ENCODE measurements around the gene EFCAB5. TPM values are rescaled to one million over a fixed set of nuclear protein-coding genes. Genes with fewer than 3 reads are reported as not detected.
"Not testable (repeated sequence)": the region's sequence is repeated elsewhere in the genome, so short reads cannot be mapped to it uniquely, and the experiment has no call there.

EFCAB5 gene
- total RNA-seq, 5 donors from 2014 or later (not counting 1 experiment from before 2014, with no cell fraction given), result 0.63 to 1.2 (median 1.0) TPM

DNA sequence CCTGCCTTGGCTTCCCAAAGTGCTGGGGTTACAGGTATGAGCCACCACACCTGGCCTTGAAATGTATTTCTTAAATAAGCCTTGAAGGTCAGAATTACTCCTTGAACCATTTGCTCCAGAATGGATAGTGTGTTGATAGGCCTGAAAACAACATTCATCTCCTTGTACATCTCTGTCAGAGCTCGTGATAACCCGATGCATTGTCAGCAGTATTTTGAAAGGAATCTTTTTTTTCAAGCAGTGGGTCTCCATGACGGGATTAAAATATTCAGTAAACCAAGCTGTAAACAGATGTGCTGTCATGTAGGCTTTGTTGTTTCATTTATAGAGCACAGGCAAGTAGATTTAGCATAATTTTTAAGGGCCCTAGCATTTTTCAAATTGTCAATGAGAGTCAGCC lies 191.8 kb downstream of the EFCAB5 start:
- no peak overlapping the region for H3K27ac ChIP-seq (ENCODE audit: low read length)
- H3K4me1 ChIP-seq (ENCODE audit: control insufficient read depth in 1 of 2, extremely low read depth in 1 of 2, insufficient read depth in 2 of 2, low read length in 2 of 2), result no peaks in the 10 kb centered on the region
- WGBS (ENCODE audit: insufficient coverage), result 96% methylated on average over 2 of the region's 3 CpGs
- no peaks in the 10 kb centered on the region for H3K27me3 ChIP-seq (replicated peaks in 1 of 2; ENCODE audit: control insufficient read depth in 2 of 2, extremely low read depth in 1 of 2, insufficient read depth in 2 of 2, low read length in 1 of 2)
- H3K36me3 ChIP-seq (ENCODE audit: control insufficient read depth in 2 of 2, extremely low read depth in 1 of 2, insufficient read depth in 1 of 2, low read length in 1 of 2), result peaks cover 6 to 17% of the 10 kb centered on the region in 2 donors
- H3K36me3 Mint-ChIP-seq, result peaks cover 22% of the 10 kb centered on the region
- H3K27me3 Mint-ChIP-seq, result no peaks in the 10 kb centered on the region
- H3K27ac Mint-ChIP-seq, result no peak overlapping the region
- H3K4me1 Mint-ChIP-seq, result peaks cover 22 to 39% (median 35%) of the 10 kb centered on the region in 3 donors
- no peak overlapping the region for H3K4me3 ChIP-seq (ENCODE audit: control insufficient read depth in 1 of 2, extremely low read depth in 1 of 2, low read length in 1 of 2)
- no peaks in the 10 kb centered on the region for H3K9me3 ChIP-seq
- ATAC-seq (replicated peaks in 1 of 4) (no peak), DNase-seq (no peak)
- POLR2A ChIA-PET, result interaction anchor here (0.6 kb wide), 2 partner anchors 175 to 239 kb away, joined by 4 to 5 read pairs; no protein-coding TSS in a partner anchor
- CTCF ChIA-PET, result interaction anchor here in 1 of 2 donors (0.5 to 0.7 kb wide), 3 partner anchors 8 to 387 kb away, joined by 3 to 5 read pairs (median 4); no protein-coding TSS in a partner anchor
- no peak overlapping the region for H3K4me3 Mint-ChIP-seq
- H3K9me3 Mint-ChIP-seq, result no peaks in the 10 kb centered on the region

DNA sequence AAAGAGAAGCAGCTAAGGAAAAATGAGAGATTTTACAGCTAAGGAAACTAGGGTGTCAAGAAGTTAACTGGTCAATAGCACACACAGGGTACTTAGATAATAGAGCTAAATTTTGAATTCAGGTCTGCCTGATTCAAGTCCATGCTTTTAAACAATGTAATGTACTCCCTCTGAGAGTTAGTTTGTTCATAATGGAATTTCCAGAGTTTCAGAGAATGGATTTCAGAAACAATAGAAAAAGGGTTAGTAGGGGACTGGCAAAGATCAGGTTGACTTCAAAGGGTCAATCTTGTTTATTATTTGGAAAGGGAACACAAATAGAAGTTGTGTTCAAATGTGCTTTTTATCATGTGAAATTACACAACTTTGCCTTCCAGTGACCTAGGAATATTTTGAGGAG lies 193.1 kb downstream of the EFCAB5 start:
- no peak overlapping the region for H3K27ac ChIP-seq (ENCODE audit: low read length)
- POLR2A ChIA-PET, result no interaction called here

GRCh38 chr17:30137158-30137557 lies 195.7 kb downstream of the EFCAB5 start:
- H3K9me3 ChIP-seq, result no peaks in the 10 kb centered on the region
- DNase-seq (no peak), ATAC-seq (replicated peaks in 1 of 4) (no peak)
- Mint-ChIP-seq H3K4me3 (no peak overlapping the region), H3K27me3 (no peaks in the 10 kb centered on the region), H3K36me3 (peaks cover 19% of the 10 kb centered on the region), H3K27ac (no peak overlapping the region), H3K9me3 (no peaks in the 10 kb centered on the region), H3K4me1 (peaks cover 15 to 37% (median 32%) of the 10 kb centered on the region in 3 donors)
- H3K36me3 ChIP-seq (ENCODE audit: control insufficient read depth in 2 of 2, extremely low read depth in 1 of 2, insufficient read depth in 1 of 2, low read length in 1 of 2), result peaks cover 5 to 10% of the 10 kb centered on the region in 2 donors
- no peak overlapping the region for H3K27ac ChIP-seq (ENCODE audit: low read length)
- no peak overlapping the region for H3K4me3 ChIP-seq (ENCODE audit: control insufficient read depth in 1 of 2, extremely low read depth in 1 of 2, low read length in 1 of 2)
- CTCF ChIA-PET, result interaction anchor here in 1 of 2 donors (0.6 kb wide), 1 partner anchor 32 kb away, joined by 3 read pairs; no protein-coding TSS in a partner anchor
- peaks cover 0 to 3% of the 10 kb centered on the region in 2 experiments for H3K4me1 ChIP-seq (ENCODE audit: control insufficient read depth in 1 of 2, extremely low read depth in 1 of 2, insufficient read depth in 2 of 2, low read length in 2 of 2)
- WGBS (ENCODE audit: insufficient coverage), result no CpG with 5 or more reads among the region's 3 CpGs
- H3K27me3 ChIP-seq (replicated peaks in 1 of 2; ENCODE audit: control insufficient read depth in 2 of 2, extremely low read depth in 1 of 2, insufficient read depth in 2 of 2, low read length in 1 of 2), result no peaks in the 10 kb centered on the region
- POLR2A ChIA-PET, result no interaction called here

More for the DNA sequence above, 193.1 kb downstream of the EFCAB5 start:
- no peak overlapping the region for H3K27ac Mint-ChIP-seq
- no peaks in the 10 kb centered on the region for H3K9me3 ChIP-seq
- H3K4me3 Mint-ChIP-seq, result no peak overlapping the region
- H3K36me3 Mint-ChIP-seq, result peaks cover 22% of the 10 kb centered on the region
- H3K27me3 Mint-ChIP-seq, result no peaks in the 10 kb centered on the region
- no peaks in the 10 kb centered on the region for H3K4me1 ChIP-seq (ENCODE audit: control insufficient read depth in 1 of 2, extremely low read depth in 1 of 2, insufficient read depth in 2 of 2, low read length in 2 of 2)
- no peaks in the 10 kb centered on the region for H3K27me3 ChIP-seq (replicated peaks in 1 of 2; ENCODE audit: control insufficient read depth in 2 of 2, extremely low read depth in 1 of 2, insufficient read depth in 2 of 2, low read length in 1 of 2)
- peaks cover 6 to 15% of the 10 kb centered on the region in 2 donors for H3K36me3 ChIP-seq (ENCODE audit: control insufficient read depth in 2 of 2, extremely low read depth in 1 of 2, insufficient read depth in 1 of 2, low read length in 1 of 2)
- ATAC-seq (replicated peaks in 1 of 4) (no peak), DNase-seq (no peak)
- no peaks in the 10 kb centered on the region for H3K9me3 Mint-ChIP-seq
- CTCF ChIA-PET, result no interaction called here
- H3K4me3 ChIP-seq (ENCODE audit: control insufficient read depth in 1 of 2, extremely low read depth in 1 of 2, low read length in 1 of 2), result no peak overlapping the region
- peaks cover 24 to 43% (median 41%) of the 10 kb centered on the region in 3 donors for H3K4me1 Mint-ChIP-seq

- 100% methylated on average over 2 of the region's 6 CpGs for WGBS (ENCODE audit: insufficient coverage)
- H3K27ac Mint-ChIP-seq; H3K27me3 Mint-ChIP-seq; ATAC-seq (replicated peaks in 1 of 4); H3K27me3 ChIP-seq (replicated peaks in 1 of 2; ENCODE audit: control insufficient read depth in 2 of 2, extremely low read depth in 1 of 2, insufficient read depth in 2 of 2, low read length in 1 of 2); H3K4me1 ChIP-seq (ENCODE audit: control insufficient read depth in 1 of 2, extremely low read depth in 1 of 2, insufficient read depth in 2 of 2, low read length in 2 of 2); H3K4me3 Mint-ChIP-seq; H3K9me3 ChIP-seq; DNase-seq; POLR2A ChIA-PET; H3K9me3 Mint-ChIP-seq; H3K27ac ChIP-seq (ENCODE audit: low read length); H3K36me3 ChIP-seq (ENCODE audit: control insufficient read depth in 2 of 2, extremely low read depth in 1 of 2, insufficient read depth in 1 of 2, low read length in 1 of 2); H3K4me3 ChIP-seq (ENCODE audit: control insufficient read depth in 1 of 2, extremely low read depth in 1 of 2, low read length in 1 of 2): not testable (repeated sequence)
- peaks cover 23 to 28% (median 27%) of the 10 kb centered on the region in 3 donors for H3K4me1 Mint-ChIP-seq
- H3K36me3 Mint-ChIP-seq, result peaks cover 14% of the 10 kb centered on the region
- CTCF ChIA-PET, result interaction anchor here in 1 of 2 donors (0.7 kb wide), 1 partner anchor 12 kb away, joined by 3 read pairs; no protein-coding TSS in a partner anchor
These were observed 206.4 kb downstream of the EFCAB5 start for GRCh38 chr17:30147860-30148259.

GRCh38 chr17:30148376-30148775 lies 206.9 kb downstream of the EFCAB5 start:
- Mint-ChIP-seq H3K27ac (peak overlapping the region in 1 of 2 donors; percentile 1), H3K36me3 (peaks cover 17% of the 10 kb centered on the region), H3K9me3 (no peaks in the 10 kb centered on the region), H3K27me3 (no peaks in the 10 kb centered on the region), H3K4me3 (no peak overlapping the region), H3K4me1 (peaks cover 20 to 25% (median 23%) of the 10 kb centered on the region in 3 donors)
- no peaks in the 10 kb centered on the region for H3K4me1 ChIP-seq (ENCODE audit: control insufficient read depth in 1 of 2, extremely low read depth in 1 of 2, insufficient read depth in 2 of 2, low read length in 2 of 2)
- ChIA-PET POLR2A (no interaction called here), CTCF (interaction anchor here in 1 of 2 donors (0.7 kb wide), 1 partner anchor 12 kb away, joined by 3 read pairs; no protein-coding TSS in a partner anchor)
- no peaks in the 10 kb centered on the region for H3K9me3 ChIP-seq
- WGBS (ENCODE audit: insufficient coverage), result no CpG with 5 or more reads among the region's 1 CpG
- H3K4me3 ChIP-seq (ENCODE audit: control insufficient read depth in 1 of 2, extremely low read depth in 1 of 2, low read length in 1 of 2), result no peak overlapping the region
- no peaks in the 10 kb centered on the region for H3K27me3 ChIP-seq (replicated peaks in 1 of 2; ENCODE audit: control insufficient read depth in 2 of 2, extremely low read depth in 1 of 2, insufficient read depth in 2 of 2, low read length in 1 of 2)
- H3K36me3 ChIP-seq (ENCODE audit: control insufficient read depth in 2 of 2, extremely low read depth in 1 of 2, insufficient read depth in 1 of 2, low read length in 1 of 2), result no peaks in the 10 kb centered on the region
- no peak for DNase-seq
- H3K27ac ChIP-seq (ENCODE audit: low read length), result no peak overlapping the region
- no peak for ATAC-seq (replicated peaks in 1 of 4)

DNA sequence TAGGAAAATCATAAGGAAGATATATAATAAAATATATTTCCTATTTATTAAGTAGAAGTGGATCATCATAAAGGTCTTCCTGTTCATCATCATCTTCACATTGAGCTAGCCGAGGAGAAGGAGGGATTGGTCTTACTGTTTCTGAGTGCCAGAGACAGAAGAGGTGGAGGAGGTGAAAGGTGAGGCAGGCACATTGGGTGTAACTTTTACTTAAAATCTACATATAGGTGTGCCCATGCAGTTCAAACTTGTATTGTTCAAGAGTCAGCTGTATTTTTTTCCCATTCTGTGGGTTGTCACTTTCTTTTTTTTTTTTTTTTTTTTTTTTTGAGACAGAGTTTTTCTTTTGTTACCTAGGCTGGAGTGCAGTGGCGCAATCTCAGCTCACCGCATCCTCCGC lies 210.0 kb downstream of the EFCAB5 start:
- H3K9me3 Mint-ChIP-seq, result no peaks in the 10 kb centered on the region
- H3K36me3 Mint-ChIP-seq, result peaks cover 20% of the 10 kb centered on the region
- DNase-seq, result no peak
- H3K4me1 Mint-ChIP-seq, result peaks cover 18 to 28% (median 25%) of the 10 kb centered on the region in 3 donors
- no peaks in the 10 kb centered on the region for H3K27me3 Mint-ChIP-seq
- Histone ChIP-seq H3K9me3 (no peaks in the 10 kb centered on the region), H3K27ac (ENCODE audit: low read length) (no peak overlapping the region), H3K36me3 (ENCODE audit: control insufficient read depth in 2 of 2, extremely low read depth in 1 of 2, insufficient read depth in 1 of 2, low read length in 1 of 2) (no peaks in the 10 kb centered on the region), H3K4me3 (ENCODE audit: control insufficient read depth in 1 of 2, extremely low read depth in 1 of 2, low read length in 1 of 2) (no peak overlapping the region), H3K4me1 (ENCODE audit: control insufficient read depth in 1 of 2, extremely low read depth in 1 of 2, insufficient read depth in 2 of 2, low read length in 2 of 2) (no peaks in the 10 kb centered on the region), H3K27me3 (replicated peaks in 1 of 2; ENCODE audit: control insufficient read depth in 2 of 2, extremely low read depth in 1 of 2, insufficient read depth in 2 of 2, low read length in 1 of 2) (no peaks in the 10 kb centered on the region)
- POLR2A ChIA-PET, result interaction anchor here in 1 of 2 donors (0.6 kb wide), 1 partner anchor 136 kb away, joined by 5 read pairs; no protein-coding TSS in a partner anchor
- H3K27ac Mint-ChIP-seq, result no peak overlapping the region
- no peak for ATAC-seq (replicated peaks in 1 of 4)
- CTCF ChIA-PET, result interaction anchor here in 1 of 2 donors (1.1 to 1.6 kb wide), 3 partner anchors 9 to 128 kb away, joined by 3 to 5 read pairs (median 3); no protein-coding TSS in a partner anchor
- no peak overlapping the region for H3K4me3 Mint-ChIP-seq
- no CpG with 5 or more reads among the region's 4 CpGs for WGBS (ENCODE audit: insufficient coverage)
